ENCODE data around the gene PTMA.
"Not testable (repeated sequence)": the region's sequence is repeated elsewhere in the genome, so short reads cannot be mapped to it uniquely, and the experiment has no call there.

The PTMA gene

GRCh38 chr2:231717281-231718171 is 9.2 kb downstream of the PTMA start:
- DNase-seq: no peak

GRCh38 chr2:231718799-231719198 is 10.5 kb downstream of the PTMA start:
- DNase-seq: no peak

- no peak for DNase-seq
Observed at GRCh38 chr2:231720292-231720986, 12.1 kb downstream of the PTMA start.

- no peak for DNase-seq
Observed at GRCh38 chr2:231720987-231721966, 13.0 kb downstream of the PTMA start.

DNA sequence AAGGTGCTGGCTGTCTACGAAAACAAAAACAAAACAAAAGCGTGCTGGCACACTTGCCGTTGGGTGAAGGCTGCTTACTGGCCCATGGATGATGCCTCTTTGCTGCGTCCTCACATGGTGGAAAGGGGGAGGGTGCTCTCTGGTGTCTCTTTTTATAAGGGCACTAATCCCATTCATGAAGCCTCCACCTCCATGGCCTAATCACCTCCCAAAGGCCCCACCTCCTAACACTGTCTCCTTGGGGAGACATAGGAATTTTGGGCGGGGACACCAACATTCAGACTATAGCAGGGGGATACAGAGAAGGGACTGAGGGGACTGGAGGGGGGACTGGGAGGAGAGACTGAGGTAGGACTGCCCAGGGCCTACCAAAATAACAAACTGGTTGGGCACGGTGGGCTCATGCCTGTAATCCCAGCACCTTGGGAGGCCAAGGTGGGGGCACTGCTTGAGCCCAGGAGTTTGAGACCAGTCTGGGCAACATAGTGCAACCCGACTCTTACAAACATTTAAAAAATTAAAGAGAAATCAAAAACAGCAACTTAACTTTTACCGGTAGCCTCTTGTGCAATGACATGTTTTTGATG is 14.5 kb downstream of the PTMA start:
- no peak for DNase-seq

DNA sequence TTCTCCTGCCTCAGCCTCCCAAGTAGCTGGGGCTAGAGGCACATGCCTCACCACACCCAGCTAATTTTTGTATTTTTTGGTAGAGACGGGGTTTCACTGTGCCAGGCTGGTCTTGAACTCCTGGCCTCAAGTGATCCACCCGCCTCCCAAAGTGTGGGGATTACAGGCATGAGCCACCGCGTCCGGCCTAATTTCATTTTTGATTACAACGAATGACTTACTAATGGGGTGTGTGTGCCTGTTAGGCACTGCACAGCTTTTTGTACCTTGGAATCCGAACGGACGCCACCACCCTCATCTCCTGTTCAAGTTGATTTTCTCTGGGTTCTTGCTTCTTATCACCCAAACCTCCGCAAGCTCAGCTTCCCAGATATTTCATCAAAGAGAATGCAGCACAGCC is 17.2 kb downstream of the PTMA start:
- DNase-seq: no peak

- no peak for DNase-seq
Observed at GRCh38 chr2:231726276-231726675, 18.0 kb downstream of the PTMA start.

DNA sequence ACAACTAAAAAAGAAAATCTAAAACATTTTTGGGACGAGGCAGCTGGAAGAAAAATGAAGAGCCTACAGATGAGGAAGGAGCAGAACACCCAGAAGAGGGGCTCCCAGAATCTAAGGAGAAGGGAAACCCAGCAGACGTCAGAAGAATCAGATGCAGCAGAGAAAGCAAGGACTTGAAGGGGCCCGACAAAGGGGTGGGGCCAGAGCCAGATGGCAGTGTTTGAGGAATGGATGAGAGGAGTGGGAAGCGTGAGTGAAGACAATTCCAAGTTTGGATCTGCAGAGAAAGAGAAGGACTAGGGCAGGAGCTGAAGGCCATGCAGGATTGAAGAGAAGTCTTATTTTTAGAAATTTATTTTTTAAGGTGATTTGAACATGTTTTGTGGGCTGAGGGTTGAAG is 19.3 kb downstream of the PTMA start:
- no peak for DNase-seq

- DNase-seq: no peak
Observed at GRCh38 chr2:231732604-231733003, 24.3 kb downstream of the PTMA start.

- no peak for DNase-seq
Observed at GRCh38 chr2:231737761-231738160, 29.4 kb downstream of the PTMA start.

GRCh38 chr2:231743376-231744116 is 35.2 kb downstream of the PTMA start:
- no peak for DNase-seq

DNA sequence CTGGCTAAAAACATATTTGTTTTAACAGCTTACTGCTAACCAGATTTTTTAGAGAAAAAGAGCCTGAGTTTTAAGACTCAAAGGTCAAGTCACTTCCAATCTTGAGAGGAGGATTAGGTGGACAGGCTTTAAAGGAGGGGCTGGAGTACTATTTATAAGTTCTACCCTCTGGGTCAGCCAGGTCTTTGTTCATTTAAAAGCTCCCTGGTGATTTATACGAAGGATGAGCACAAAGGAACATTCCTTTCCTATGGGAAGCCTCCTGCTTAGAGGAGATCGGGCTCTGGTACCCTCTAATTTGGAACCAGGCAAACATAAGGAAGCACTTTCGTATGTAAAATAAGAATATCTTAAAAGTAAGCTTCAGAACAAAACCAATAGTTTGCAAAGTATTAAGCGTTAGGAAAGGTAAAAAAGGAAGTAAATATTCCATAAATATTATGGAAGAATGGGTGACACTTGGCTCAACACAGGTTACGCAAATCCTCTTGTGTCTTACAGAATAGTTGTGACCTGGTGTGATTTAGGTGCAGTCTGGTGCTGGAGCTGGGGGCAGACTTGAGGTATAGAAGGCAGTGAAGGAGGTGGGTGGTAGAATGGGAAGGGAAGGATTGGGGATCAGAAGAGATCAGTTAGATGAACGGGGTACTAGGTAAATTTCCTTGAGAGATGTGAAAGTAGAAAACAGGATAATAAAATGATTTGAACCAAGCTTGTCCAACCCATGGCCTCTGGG is 37.1 kb downstream of the PTMA start:
- no peak for DNase-seq

GRCh38 chr2:231748153-231748896 is 40.0 kb downstream of the PTMA start:
- DNase-seq: not testable (repeated sequence)

GRCh38 chr2:231749016-231749415 is 40.7 kb downstream of the PTMA start:
- DNase-seq: not testable (repeated sequence)

- no peak for DNase-seq
Observed at GRCh38 chr2:231751042-231751815, 42.9 kb downstream of the PTMA start.

GRCh38 chr2:231752061-231752460 is 43.7 kb downstream of the PTMA start:
- no peak for DNase-seq

- no peak for DNase-seq
Observed at GRCh38 chr2:231761735-231762134, 53.4 kb downstream of the PTMA start.
